TTC549 (cell line): ENCODE results near the gene TULP1.
"Not testable (repeated sequence)": the region's sequence is repeated elsewhere in the genome, so short reads cannot be mapped to it uniquely, and the experiment has no call there.

Experiments used
- FAIRE-seq: peaks from 2 replicates; lab custom pipeline; 2012; peaks lifted over from hg19 to GRCh38; lab: Jason Lieb, UNC

TULP1 gene

GRCh38 chr6:35512740-35513139 is at the start of gene TULP1:
TSS of gene TULP1 (minus strand) at chr6:35512896. CDS start at chr6:35512858, 38 bp downstream.
- no peak for FAIRE-seq

GRCh38 chr6:35562060-35562459 is 49.4 kb upstream of the TULP1 start:
- FAIRE-seq, result no peak

DNA sequence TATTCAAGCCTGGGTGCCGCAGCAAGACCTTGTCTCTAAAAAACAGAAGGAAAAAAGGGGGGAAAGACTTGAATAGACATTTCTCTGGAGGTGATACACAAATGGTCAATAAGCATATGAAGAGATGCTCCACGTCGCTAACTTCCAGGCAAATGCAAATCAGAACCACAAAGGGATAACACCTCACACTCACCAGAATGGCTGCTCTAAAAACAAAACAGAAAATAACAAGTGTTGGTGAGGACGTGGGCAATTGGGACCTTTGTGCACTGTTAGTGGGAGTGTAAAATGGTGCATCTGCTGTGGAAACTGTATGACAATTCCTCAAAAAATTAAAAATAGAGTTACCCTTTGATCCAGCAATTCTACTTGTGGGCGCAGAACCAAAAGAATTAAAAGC is 48.4 kb upstream of the TULP1 start:
- no peak for FAIRE-seq

GRCh38 chr6:35558571-35558970 is 45.9 kb upstream of the TULP1 start:
- FAIRE-seq, result no peak

DNA sequence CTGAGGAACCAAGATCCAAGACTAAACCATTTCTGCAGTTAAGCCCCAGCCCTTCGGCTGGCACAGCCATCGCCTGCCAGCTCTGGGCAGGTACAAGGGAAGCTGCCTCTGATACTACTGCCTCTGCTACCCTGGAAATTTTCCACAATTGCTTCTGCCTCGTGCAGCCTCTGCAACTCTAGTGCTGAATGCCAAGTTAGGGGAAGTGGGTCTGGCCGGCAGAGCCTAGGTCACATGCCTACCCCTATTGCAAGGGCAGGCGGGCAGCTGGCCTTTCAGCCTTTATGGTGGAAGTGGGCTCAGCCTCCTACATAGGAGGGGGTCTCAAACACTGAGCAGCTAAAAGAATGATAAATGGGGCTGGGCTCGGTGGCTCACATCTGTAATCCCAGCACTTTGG is 44.5 kb upstream of the TULP1 start:
- no peak for FAIRE-seq

DNA sequence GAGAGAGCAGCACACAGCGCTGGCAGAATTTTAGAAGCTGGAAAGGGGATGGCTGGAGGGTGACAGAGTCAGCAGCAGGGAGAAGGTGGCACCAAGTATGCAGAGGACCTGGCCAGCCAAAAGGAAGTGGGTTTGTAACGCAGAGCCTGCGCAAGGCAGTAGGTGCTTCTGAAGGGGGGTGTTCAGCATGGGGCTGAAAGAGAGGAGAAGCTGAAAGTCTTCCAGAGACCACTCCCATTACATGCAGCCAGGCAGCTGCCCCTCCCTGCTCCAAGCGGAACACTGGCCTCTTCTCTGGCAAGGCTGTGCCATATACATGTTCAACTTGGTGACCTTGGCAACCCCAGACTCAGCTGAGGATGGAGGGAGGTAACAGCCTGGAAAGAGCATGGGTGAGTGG is 42.1 kb upstream of the TULP1 start:
- FAIRE-seq, result no peak

DNA sequence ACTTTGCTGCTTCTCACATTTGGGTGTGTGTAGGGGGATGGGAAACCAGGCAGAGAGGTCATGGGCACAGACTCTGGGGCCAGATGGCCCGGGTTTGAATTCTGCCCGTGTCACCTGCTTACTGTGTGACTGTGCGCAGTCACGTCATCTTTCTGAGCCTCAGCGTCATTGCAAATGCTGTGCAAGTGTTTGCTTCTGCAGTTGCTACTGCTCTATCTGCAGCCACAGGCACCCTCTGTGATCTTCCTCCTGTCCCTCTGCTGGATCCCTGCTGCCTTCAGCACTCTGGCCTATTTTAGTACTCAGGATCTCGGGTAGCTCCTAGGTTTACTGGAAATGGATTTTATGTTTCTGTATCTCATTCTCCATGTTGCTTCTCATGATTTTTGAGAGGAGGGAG is 40.6 kb upstream of the TULP1 start:
- FAIRE-seq, result no peak

GRCh38 chr6:35552285-35552917 is 39.7 kb upstream of the TULP1 start:
- no peak for FAIRE-seq

GRCh38 chr6:35550437-35550836 is 37.7 kb upstream of the TULP1 start:
- FAIRE-seq, result no peak

- FAIRE-seq, result no peak
Measured at GRCh38 chr6:35547676-35548075, 35.0 kb upstream of the TULP1 start.

GRCh38 chr6:35544769-35545361 is 32.2 kb upstream of the TULP1 start:
- FAIRE-seq, result no peak

GRCh38 chr6:35543459-35544193 is 30.9 kb upstream of the TULP1 start:
- no peak for FAIRE-seq

DNA sequence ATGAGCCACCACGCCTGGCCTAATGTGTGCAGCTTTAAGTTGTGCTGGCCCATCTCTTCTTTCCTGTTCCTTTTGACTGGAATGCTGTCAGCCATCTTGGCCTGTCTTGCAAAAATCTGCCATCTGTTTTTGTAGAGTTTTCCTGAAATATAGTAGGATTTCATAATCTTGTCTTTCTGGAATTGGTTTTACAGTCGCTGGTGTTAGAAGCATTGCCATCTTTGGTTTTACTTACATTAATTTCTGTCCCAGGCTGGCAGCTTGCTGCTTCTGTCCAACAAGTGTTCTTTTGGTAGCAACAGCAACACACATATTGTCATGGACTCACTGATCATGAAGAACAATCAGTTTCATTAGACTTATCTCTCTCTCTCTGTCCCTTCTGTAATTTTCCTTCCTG is 29.1 kb upstream of the TULP1 start:
- no peak for FAIRE-seq

DNA sequence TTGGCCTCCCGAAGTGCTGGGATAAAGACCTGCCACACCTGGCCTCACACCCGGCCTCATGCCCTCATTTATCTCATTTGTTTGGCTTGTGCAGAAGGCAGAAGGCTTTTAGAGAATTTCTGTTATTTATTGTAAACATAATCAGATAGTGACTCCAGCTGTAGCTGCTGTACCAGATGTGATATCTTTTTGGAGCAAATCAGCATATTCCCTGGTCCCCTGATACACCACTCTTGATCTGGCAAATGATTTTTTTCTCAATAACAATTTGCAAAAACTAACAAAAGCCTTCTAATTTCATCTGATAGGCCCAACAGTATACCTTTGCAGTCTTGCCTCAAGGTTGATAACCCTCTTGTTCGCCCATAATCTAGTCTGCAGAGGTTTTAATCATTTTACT is 26.5 kb upstream of the TULP1 start:
- FAIRE-seq, result no peak

DNA sequence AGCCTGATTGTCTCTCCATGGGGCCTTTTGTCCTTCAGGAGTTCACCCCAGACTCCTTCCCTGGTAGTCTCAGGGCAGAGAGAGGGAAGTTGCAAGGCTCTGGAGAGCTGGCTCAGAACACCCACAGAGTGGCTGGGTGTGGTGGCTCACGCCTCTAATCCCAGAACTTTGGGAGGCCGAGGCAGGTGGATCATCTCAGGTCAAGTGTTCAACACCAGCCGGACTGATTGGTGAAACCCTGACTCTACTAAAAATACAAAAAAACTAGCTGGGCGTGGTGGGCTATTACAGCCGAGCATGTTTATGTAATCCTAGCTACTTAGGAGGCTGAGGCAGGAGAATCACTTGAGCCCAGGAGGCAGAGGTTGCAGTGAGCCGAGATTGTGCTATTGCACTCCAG is 23.2 kb upstream of the TULP1 start:
- FAIRE-seq, result not testable (repeated sequence)

DNA sequence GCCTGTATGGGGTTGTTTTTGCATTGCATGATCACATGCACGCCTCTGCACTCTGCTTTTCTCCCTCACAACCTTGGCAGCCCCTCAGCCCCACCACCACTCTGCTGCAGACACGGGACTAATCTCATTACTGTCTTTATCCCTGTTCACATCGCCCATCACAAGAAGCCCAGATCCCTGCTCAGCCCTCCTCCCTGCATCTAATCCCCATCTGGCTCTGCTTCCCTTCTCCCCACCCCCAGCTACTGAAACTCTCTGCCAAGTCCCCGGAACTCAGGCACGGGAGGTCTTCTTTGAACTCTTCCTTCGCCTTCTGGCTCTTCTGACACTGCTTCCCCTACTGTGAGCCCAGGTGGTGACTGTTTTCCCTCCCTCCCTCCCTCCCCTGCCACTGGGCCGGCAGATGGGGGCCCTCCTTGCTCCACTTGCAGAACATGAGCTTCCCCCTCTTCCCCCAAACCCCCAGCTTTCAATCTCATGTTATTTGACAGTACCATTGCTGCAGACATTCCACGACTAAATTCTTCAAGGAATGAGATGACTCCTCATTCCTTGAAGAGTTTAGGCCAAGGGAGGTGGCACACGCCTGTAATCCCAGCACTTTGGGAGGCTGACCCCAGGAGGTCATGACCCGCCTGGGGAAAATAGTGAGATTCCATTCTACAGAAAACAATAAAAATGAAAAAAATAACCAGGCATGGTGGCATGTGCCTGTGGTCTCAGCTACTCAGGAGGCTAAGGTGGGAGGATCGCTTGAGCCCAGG is 21.9 kb upstream of the TULP1 start:
- FAIRE-seq, result no peak

DNA sequence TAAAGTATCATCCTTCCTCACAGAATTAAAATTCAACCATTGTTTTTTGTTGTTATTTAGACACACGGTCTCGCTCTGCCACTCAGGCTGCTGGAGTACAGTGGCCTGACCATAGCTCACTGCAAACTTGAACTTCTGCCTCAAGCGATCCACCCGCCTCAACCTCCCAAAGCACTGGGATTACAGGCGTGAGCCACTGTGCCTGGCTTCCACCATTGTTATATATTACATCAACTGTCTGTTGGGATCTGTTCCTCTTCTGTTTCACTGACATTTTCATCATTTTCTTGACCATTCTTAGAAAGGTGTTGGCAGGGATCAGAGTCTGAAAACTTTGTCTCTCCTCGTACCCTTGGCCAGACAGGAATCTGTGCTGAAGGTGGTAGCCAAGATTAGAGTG is 21.3 kb upstream of the TULP1 start:
- FAIRE-seq, result no peak

GRCh38 chr6:35532126-35532525 is 19.4 kb upstream of the TULP1 start:
- FAIRE-seq, result no peak

- no peak for FAIRE-seq
Measured at GRCh38 chr6:35524380-35525020, 11.8 kb upstream of the TULP1 start.

DNA sequence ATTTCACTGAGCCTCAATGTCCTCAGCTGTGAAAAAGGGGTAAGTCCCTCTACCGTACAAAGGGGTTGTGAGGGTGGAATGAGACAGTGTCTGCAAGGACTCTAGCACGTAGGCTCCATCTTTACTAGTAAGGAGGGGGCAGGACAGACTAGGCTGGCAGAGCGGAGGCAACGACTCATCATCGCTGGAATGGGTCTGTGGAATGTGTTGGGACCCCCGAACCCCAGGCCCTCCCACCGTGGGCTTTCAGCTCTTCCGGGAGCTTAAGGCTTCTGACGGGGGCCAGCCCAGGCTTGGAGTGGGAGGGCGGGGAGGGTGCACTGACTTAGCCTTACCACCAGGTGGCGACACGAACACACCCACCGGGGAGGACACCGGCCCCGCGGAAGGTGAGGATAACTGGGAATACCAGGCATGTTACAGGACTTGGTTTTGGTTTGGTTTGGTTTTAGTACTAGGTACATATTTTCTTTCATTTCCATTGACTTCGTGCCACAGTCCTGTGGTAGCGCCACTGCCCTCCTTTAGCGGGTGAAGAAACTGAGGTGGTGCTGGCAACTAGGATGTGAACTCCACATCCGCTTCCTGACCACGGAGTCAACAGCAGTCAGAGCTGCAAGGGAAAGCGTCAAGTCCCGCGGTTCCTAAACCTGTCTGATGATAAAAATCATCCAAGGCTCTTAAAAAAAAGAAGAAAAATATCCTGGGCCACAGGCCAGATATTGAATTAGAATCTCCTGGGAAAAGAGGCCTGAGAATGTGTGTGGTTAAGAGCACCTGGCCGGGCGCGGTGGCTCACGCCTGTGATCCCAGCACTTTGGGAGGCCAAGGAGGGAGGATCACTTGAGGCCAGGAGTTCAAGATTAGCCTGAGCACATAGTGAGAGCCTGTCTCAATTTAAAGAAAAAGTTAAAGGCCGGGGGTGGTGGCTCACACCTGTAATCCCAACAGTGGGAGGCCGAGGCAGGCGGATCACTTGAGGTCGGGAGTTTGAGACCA is 10.3 kb upstream of the TULP1 start:
- no peak for FAIRE-seq

- no peak for FAIRE-seq
Measured at GRCh38 chr6:35522151-35522550, 9.5 kb upstream of the TULP1 start.
